Colonic mucosa (tissue), 4 donors: ENCODE measurements around the gene TMEM212. TPM values are rescaled to one million over a fixed set of nuclear protein-coding genes. Genes with fewer than 3 reads are reported as not detected.

Experiments
- DNase-seq: peaks from one replicate; pipeline ENCODE4 v3.0.0-alpha.2; 2020
- H3K27ac ChIP-seq: fragments of 200-600 bp; one replicate; pipeline ENCODE4 v1.8.0; 2021
- H3K27me3 ChIP-seq: fragments of 200-600 bp; one replicate; pipeline ENCODE4 v1.8.0; 2021
- H3K36me3 ChIP-seq: fragments of 200-600 bp; one replicate; pipeline ENCODE4 v1.8.0; 2021
- H3K4me1 ChIP-seq: fragments of 200-600 bp; one replicate; pipeline ENCODE4 v1.8.0; 2021; ENCODE audit warnings: mild to moderate bottlenecking
- H3K4me3 ChIP-seq: fragments of 200-600 bp; one replicate; pipeline ENCODE4 v1.8.0; 2021
- H3K9ac ChIP-seq, 2 donors: one replicate each; pipeline ENCODE4 v1.7.0; 2013; ENCODE audit warnings: control low read depth in 2 of 2, low read depth in 2 of 2, low read length in 2 of 2
- H3K9me3 ChIP-seq: fragments of 200-600 bp; one replicate; pipeline ENCODE4 v1.8.0; 2021
- CTCF ChIP-seq: fragments of 200-600 bp; IDR thresholded peaks from one replicate; pipeline ENCODE4 v1.8.0; 2022; ENCODE audit warnings: antibody characterized with exemption, mild to moderate bottlenecking
- intact Hi-C: fragments of 100-400 bp; cut with DNase I; formaldehyde crosslinking; loops from one replicate; pipeline ENCODE4 v1.14.1; 2022
- total RNA-seq, 2 donors: library from RNA; stranded (reverse); fragmentation: NEBNext Ultra II Directional in 1 of 2; extraction: Animal tissue kit (Norgen Biotek cat#: 25700) in 1 of 2; gene quantifications; one replicate each; pipeline ENCODE4 v1.2.1, GENCODE V29; 2021
- donor health status: healthy.
- donor health status: DM: no; HTN: no; CAD: no.
- donor health status: DM: no; HTN: no; CAD: no.

The TMEM212 gene
- total RNA-seq, 2 donors from 2014 or later, result not detected

GRCh38 chr3:171827836-171828458 lies 15.2 kb upstream of the TMEM212 start:
- no peak for TF ChIP-seq CTCF
- no peaks in the 10 kb centered on the region for H3K27me3 ChIP-seq
- no peak overlapping the region for H3K27ac ChIP-seq
- DNase-seq, result no peak
- no peak overlapping the region for H3K9ac ChIP-seq
- H3K36me3 ChIP-seq, result no peaks in the 10 kb centered on the region
- no peak overlapping the region for H3K4me3 ChIP-seq
- intact Hi-C loops, result loop anchor here (5.0 kb wide), 2 partner anchors 56 to 181 kb away; no protein-coding TSS in a partner anchor
- no peaks in the 10 kb centered on the region for H3K9me3 ChIP-seq
- H3K4me1 ChIP-seq, result no peaks in the 10 kb centered on the region

GRCh38 chr3:171828902-171829770 lies 14.0 kb upstream of the TMEM212 start:
- intact Hi-C loops, result loop anchor here (5.0 kb wide), 2 partner anchors 57 to 182 kb away; no protein-coding TSS in a partner anchor
- TF ChIP-seq CTCF, result no peak
- H3K4me1 ChIP-seq, result no peaks in the 10 kb centered on the region
- no peaks in the 10 kb centered on the region for H3K27me3 ChIP-seq
- H3K4me3 ChIP-seq, result no peak overlapping the region
- H3K9ac ChIP-seq, result no peak overlapping the region
- H3K27ac ChIP-seq, result no peak overlapping the region
- no peak for DNase-seq
- no peaks in the 10 kb centered on the region for H3K9me3 ChIP-seq
- no peaks in the 10 kb centered on the region for H3K36me3 ChIP-seq

- Histone ChIP-seq H3K36me3 (no peaks in the 10 kb centered on the region), H3K27ac (peak overlapping the region; percentile 5), H3K4me1 (no peaks in the 10 kb centered on the region), H3K9ac (no peak overlapping the region), H3K4me3 (no peak overlapping the region), H3K9me3 (no peaks in the 10 kb centered on the region), H3K27me3 (no peaks in the 10 kb centered on the region)
- DNase-seq, result peak; percentile 82
- TF ChIP-seq CTCF, result peak; percentile 77
- intact Hi-C loops, result loop anchor here (5.0 kb wide), 2 partner anchors 58 to 183 kb away; no protein-coding TSS in a partner anchor
These were observed 13.2 kb upstream of the TMEM212 start for GRCh38 chr3:171829841-171830517.

- Histone ChIP-seq H3K4me1 (no peaks in the 10 kb centered on the region), H3K36me3 (no peaks in the 10 kb centered on the region), H3K4me3 (no peak overlapping the region), H3K27me3 (no peaks in the 10 kb centered on the region), H3K9me3 (no peaks in the 10 kb centered on the region), H3K27ac (peak overlapping the region; percentile 5), H3K9ac (no peak overlapping the region)
- no peak for DNase-seq
- intact Hi-C loops, result no loop called here
- TF ChIP-seq CTCF, result no peak
These were observed 12.7 kb upstream of the TMEM212 start for GRCh38 chr3:171830518-171830875.

GRCh38 chr3:171831936-171832335 lies 11.2 kb upstream of the TMEM212 start:
- intact Hi-C loops, result no loop called here
- no peaks in the 10 kb centered on the region for H3K27me3 ChIP-seq
- no peak overlapping the region for H3K9ac ChIP-seq
- H3K36me3 ChIP-seq, result no peaks in the 10 kb centered on the region
- no peak overlapping the region for H3K4me3 ChIP-seq
- no peaks in the 10 kb centered on the region for H3K4me1 ChIP-seq
- H3K27ac ChIP-seq, result no peak overlapping the region
- no peak for TF ChIP-seq CTCF
- no peak for DNase-seq
- H3K9me3 ChIP-seq, result no peaks in the 10 kb centered on the region
